Activated CD4-positive, alpha-beta T cell treated with anti-CD3 and anti-CD28 coated beads, Interleukin-2, amount 50 U/mL, for 48 hours (primary cell): ENCODE results near the gene FYB1.

ENCODE experiments used
- DNase-seq, 2 experiments: peaks; one replicate each; pipeline ENCODE4 v3.0.0-alpha.2; 2020

Gene FYB1

GRCh38 chr5:39203951-39204350 is 15.4 kb downstream of the FYB1 start:
- no peak for DNase-seq

- DNase-seq = no peak
These were observed 16.0 kb downstream of the FYB1 start for GRCh38 chr5:39203275-39203922.

- no peak for DNase-seq
These were observed 16.6 kb downstream of the FYB1 start for GRCh38 chr5:39202597-39203274.

GRCh38 chr5:39201781-39202596 is 17.4 kb downstream of the FYB1 start:
- DNase-seq = no peak

- no peak for DNase-seq
These were observed 18.1 kb downstream of the FYB1 start for GRCh38 chr5:39201160-39201780.

- peak in 1 of 2 experiments; percentile 63 for DNase-seq
These were observed 19.3 kb downstream of the FYB1 start for GRCh38 chr5:39200081-39200480.

- DNase-seq = no peak
These were observed 20.0 kb downstream of the FYB1 start for GRCh38 chr5:39199335-39199734.

- no peak for DNase-seq
These were observed 21.2 kb downstream of the FYB1 start for GRCh38 chr5:39198127-39198526.

GRCh38 chr5:39197556-39197955 is 21.8 kb downstream of the FYB1 start:
- DNase-seq = peak; percentile 60 to 73

GRCh38 chr5:39195198-39195826 is 24.1 kb downstream of the FYB1 start:
- DNase-seq = no peak

GRCh38 chr5:39194466-39195136 is 24.8 kb downstream of the FYB1 start:
- no peak for DNase-seq

- no peak for DNase-seq
These were observed 25.6 kb downstream of the FYB1 start for GRCh38 chr5:39193553-39194465.

- DNase-seq = no peak
These were observed 26.8 kb downstream of the FYB1 start for GRCh38 chr5:39192450-39193160.

GRCh38 chr5:39191216-39191615 is 28.1 kb downstream of the FYB1 start:
- DNase-seq = no peak

GRCh38 chr5:39190311-39191102 is 28.9 kb downstream of the FYB1 start:
- no peak for DNase-seq

GRCh38 chr5:39189292-39189955 is 29.9 kb downstream of the FYB1 start:
- DNase-seq = no peak

- no peak for DNase-seq
These were observed 31.3 kb downstream of the FYB1 start for GRCh38 chr5:39187831-39188731.
